PC-9 (cell line): Measurements from ENCODE around the gene VPS29.

Experiments
- CTCF ChIP-seq: fragments of 200-600 bp; sonication (generic); conservative IDR thresholded peaks from 2 replicates; pipeline ENCODE4 v1.6.1; 2017; ENCODE audit warnings: mixed run types, antibody characterized with exemption, mild to moderate bottlenecking, moderate library complexity
- EZH2 ChIP-seq: fragments of 200-600 bp; sonication (generic); IDR thresholded peaks from 2 replicates; pipeline ENCODE4 v1.8.0; 2017; ENCODE audit warnings: antibody characterized with exemption, low read depth

GRCh38 chr12:110468214-110469048, 33.5 kb downstream of the VPS29 start, which contains the start of the genes FAM216A and GPN3:
- TF ChIP-seq CTCF (no peak), EZH2 (no peak)
